MV-4-11 (cell line): ENCODE data around the gene NUP88.
A peak's percentile ranks its signal among the peaks of the same experiment; 100 is the strongest.
"Not testable (repeated sequence)": the region's sequence is repeated elsewhere in the genome, so short reads cannot be mapped to it uniquely, and the experiment has no call there.

Experiments used
- DNase-seq: peaks from one replicate; lab custom pipeline; 2025; lab: John Stamatoyannopoulos, UW

Gene NUP88

DNA sequence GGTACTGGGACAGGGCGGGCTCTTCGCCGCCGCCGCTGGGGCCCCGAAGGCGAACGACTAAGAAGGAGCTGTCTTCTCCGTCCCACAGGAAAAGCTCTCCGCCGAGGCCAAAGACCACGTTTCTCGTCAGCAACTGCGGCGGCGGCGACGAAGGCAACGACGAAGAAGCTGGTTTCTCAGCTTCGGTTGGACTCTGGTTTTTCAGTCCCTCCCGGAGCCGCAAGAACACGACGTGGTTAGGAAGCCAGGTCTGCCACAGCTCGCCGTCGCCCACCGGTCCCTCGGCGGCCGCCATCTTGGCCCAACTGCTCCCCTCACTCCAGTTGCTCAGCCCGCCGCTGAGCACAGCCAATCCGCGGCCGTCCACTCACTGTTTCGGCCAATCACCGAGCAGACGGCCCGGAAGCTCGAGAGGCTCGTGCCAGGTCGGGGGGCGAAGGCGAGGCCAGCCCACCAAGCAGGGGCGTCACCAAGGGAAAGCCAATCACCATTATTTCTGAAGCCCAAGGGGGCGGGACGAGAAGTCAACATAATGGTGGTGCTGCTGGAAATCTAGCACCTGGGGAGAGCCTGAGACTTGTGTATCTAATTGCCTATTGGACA, at the start of gene NUP88:
Gene NUP88, minus strand, starts transcription at position 307 of the 603 bp plus-strand sequence. Its CDS starts 12 bp downstream, at position 295.
- DNase-seq, result peak; percentile 95

DNA sequence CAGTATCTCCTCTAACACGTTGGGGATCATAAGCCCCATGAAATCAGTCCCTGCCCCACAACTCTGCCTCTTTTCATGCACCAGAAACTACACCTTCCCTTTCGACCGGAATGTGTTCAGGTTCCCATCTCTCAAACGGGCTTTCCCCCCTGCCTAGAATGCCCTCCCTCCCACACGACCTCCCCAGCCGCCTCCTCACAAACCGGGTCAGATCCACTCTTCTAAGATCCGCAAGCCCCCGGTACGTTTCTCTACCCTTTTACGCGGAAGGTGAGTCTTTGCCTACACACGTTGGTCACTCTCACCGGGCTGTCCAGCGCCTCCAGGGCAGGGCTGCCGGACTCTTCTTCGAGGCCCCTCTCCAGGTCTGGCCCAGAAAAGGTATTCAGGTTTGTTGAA, 48.6 kb upstream of the NUP88 start:
- no peak for DNase-seq

DNA sequence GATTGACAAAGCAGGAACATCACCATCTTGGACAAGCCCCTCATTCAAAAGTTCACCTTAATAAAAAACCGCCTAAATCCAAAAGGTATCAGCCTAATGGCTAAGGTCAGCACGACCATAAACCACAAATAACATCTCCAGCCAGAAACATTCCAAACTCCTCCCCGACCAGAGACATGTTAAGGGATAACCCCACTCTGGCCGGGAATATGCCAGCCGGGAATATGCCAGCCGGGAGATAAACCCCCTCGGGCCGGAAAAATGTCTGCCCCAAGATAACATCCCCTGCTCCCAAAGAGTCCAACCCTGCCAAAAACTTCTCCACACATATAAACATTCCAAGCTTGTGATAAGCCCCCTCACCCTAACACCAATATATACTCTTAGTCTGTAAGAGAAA, 48.0 kb upstream of the NUP88 start:
- no peak for DNase-seq

DNA sequence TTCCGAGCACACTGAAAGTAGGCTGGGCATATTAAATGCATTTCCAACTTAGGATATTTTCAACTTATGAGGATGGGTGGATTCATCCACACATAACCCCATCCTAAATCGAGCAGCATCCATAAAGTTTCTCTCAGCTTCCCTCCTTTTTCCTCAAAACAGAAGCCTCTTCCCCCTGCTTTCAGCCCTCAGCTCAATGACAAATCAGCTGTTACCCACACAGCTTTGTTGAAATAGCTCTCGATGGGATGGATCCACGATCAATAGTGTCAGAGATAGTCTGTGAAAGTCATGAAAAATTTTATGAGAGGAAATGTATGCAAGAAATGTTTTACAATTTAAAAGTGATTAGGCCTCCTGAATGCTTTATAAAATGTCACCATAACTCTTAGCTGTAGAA, 46.8 kb upstream of the NUP88 start:
- no peak for DNase-seq

DNA sequence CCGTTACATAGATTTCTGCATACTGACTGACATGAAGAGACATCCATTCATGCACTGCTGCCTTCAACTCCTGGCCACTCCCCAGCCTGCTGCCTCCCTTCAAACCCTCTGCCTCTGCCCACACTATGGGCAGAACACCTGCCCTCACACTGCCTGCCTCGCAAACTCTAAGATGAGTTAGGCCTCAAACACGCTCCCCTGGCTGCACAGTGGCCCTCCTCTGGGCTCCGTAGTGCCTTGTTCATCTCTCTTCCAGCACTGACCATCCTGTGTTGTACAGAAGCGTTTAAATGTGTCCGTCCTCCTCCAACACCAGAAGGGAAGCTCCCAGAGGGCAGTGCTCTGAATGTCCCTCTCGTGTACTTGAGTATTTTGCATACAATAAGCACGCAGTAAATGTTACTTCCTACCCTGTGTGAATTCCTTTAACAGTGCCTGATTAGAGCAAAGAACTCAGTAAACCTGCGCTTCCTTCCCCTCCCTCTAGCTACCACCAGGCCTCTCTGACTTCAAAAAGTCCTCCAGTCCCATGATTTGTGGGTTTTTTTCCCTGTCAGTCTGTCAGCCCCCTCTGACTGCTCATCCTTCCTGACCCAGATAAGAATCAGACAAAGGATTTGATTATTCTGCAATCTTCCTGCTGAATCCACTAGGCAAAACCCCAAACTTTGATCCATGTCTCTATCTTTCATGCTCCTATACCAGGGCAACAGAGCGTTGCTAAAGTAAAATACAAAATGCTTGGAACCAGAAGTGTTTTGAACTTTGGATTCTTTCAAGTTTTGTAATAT, 45.5 kb upstream of the NUP88 start:
- no peak for DNase-seq

DNA sequence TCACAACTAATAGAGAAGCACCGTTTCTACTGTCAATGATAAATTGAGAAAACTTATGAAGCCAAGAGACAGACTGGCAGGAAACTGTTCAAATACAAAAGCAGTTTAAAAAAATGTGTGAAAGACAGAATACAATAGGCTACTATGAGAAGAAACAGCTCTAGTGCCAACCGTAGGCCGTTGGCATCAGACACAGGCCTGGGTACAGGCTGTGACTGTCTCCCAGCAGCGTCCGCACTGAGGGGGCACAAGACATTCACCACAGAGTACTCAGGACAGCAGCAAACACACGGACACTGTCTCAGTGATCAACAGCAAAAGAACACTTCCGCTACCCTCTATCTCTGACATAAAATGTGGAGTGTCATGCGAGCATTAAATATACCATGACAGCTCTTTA, 27.3 kb upstream of the NUP88 start:
- DNase-seq, result no peak

DNA sequence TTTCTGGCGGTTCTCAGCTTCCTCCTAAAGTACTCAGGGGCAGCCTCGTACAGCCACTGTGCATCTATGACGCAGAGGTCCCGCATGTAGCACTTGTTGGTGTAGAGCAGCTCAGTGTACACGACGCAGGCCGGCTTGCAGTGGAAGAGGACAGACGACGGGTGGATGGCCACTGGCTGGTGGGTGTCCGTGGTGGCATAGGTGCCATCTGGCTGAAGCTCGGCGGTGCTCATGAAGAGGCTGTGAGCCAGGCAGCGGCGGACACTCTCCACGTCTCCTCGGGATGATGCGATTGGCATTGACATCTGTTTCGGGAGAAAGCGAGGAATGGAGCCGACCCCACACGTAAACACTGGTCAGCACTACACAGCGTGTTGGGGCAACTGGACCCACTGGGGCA, 24.7 kb upstream of the NUP88 start:
- DNase-seq, result no peak

DNA sequence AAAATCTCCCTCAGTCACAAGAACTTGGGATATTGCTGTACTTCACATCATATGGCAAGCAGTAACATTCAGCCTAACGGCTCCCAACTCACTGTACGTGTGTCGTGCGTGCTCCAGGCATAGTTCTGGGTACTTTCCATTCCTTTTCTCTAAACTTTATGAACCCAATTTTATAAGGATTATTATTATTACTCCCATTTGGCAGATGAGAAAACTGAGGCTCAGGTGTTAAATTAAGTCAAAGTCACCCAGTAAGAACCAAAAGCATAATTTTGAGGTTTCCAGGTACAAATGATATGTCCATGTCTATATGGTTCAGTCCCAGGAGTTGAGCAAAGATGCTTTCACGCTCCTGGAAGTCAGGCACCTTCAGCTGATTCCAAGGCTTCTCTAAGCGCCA, 24.3 kb upstream of the NUP88 start:
- no peak for DNase-seq

DNA sequence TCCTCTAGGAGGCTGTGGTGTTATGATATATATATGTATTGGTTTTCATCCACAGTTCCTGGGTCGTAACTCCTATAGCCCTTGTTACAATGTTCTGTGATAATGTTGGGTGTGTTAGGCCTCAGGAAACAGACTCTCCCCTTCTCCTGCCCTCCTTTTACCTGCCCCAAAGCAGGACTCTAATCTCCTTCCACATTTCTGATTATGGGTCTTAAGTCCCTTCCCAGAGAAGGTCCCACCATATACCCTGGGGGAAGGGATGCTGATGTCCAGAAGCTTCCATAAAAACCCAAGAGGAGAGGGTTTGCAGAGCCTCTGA, 19.9 kb upstream of the NUP88 start:
- no peak for DNase-seq

DNA sequence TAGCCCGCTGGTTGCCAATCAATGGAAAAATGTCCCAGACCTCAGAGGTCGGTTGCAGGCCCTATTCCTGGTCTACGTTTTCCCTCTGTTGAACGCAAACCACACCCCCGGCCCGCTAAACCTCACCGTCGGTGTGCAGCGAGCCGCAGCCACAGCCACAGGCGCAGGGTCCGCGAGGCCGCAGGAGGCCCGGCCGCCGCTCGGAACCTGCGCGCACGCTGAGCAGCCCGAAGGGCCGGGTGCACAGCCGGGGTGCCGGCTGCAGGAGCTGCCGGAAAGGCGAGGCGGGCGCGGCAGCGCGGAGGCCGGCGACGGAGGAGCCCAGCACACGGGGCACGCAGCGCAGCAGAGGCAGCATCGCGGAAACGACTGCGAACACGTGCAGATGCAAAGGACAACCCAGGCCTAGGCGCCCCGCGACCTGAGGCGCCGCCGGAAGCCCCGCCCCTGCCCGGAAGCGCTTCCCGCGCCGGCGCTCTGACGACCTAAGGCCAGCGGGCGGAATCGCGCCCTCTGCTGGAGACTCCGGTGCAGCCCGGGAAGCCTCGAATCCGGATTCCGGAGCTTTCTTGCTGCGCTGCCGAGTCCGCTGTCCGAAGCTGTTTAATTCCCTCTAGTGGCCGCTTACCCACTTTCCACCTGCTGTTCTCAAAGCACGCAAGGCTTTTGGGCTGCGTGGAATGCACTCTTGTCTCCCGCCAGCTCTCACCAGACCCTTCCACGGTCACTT, 19.4 kb upstream of the NUP88 start, which contains the start of gene C1QBP:
Gene C1QBP, minus strand, starts transcription at position 440 of the 730 bp plus-strand sequence. Its CDS starts 82 bp downstream, at position 358.
- peak; percentile 92 for DNase-seq

DNA sequence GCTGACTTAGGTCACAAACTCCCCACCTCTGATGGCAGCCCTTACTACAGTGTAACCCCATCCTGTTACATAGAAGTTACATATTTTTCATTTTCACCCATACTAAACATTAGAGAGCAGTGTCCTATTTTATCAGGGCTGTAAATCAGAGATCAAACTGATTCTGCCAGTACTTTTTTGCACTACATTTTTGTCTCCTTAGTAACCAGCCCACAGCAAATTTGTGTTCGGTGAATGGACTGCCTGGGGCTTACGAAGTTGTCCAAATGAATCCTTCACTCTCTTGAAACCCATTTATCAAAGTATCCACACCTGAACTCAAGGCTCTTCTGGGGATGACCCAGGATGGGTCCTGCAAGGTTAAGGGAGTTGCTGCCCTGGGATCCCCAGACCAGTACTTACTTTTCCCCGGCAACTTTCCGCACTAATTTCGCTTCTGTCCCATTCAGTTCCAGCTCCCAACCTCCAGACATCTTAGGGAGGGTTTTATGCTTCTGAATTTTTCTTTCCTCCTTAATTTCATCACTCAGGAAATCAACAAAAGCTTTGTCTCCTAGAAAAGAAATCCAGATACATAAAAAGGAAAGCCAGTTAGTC, 18.4 kb upstream of the NUP88 start:
- DNase-seq, result no peak

DNA sequence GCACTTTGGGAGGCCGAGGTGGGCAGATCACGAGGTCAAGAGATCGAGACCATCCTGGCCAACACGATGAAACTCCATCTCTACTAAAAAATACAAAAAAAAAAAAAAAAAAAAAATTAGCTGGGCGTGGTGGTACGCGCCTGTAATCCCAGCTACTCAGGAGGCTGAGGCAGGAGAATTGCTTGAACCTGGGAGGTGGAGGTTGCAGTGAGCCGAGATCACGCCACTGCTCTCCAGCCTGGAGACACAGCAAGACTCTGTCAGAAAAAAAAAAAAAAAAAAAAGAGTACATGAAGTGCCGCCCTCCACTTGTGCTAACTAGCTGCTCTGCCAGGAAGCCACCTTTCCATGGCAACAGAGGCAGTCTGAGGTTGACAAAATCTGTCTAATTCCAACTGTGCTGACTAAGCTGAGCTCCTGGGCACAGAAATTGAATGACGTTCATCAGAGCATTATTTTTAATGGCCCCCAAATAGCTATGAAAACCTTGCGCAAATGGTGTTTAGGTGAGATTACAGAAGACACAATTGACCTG, 16.4 kb upstream of the NUP88 start:
- not testable (repeated sequence) for DNase-seq

DNA sequence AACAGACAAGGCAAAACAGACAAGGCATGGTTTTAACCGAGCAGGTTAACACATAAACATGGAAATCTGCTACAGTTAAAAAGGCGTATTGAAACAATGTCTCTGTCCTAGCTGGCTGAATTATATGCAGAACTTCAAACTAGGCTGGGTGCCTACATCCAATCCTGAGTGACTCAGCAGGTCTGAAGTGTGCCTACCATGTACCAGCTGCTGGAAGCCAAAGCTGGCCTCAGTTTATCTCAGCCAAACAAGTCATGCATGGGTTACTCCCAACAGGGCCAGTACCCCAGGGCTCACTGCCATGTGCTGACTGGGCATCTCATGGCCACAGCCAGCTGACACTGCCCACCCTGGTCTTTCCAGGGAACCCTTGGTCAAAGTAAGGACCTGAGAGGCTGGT, 15.5 kb upstream of the NUP88 start:
- no peak for DNase-seq

DNA sequence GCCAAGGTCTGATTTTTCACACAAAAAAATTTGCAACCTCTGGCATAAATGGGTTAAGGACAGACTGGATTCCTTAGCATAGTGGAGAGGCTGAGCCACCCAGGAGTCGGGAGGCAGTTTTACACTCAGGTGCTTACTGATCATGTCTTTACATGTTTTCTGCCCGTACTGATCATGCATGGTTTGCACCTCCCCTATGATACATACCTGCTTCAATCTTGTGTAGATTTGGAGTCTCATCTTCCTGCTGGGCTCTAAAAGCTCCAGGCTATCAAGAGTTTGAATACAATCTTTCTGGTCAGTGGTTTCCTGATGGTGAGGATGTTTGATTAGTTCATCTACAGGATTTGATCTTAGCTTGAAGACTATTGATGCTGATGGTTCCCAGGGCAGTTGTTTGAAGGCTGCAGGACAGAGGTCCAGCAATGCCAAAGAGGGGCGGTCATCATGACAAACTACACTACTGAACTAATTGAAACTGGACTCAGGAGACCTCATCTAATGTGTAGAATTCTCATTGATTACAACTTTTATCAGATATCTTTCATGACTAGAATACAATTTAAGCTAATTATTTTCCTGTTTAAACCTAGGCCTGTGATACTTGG, 12.6 kb upstream of the NUP88 start:
- DNase-seq, result no peak

DNA sequence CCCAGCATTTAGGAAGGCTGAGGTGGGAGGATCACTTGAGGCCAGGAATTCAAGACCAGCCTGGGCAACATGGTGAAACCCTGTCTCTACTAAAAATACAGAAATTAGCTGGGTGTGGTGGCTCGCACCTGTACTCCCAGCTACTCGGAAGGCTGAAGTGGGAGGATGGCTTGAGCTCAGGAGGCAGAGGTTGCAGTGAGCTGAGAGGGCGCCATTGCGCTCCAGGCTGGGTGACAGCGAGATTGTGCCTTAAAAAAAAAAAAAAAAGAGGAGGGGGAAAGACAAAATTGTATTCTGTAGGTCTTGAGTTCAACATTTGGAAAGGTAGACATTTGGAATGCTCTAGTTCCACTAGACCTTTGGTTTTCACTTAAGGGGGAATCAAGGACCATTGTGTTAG, 11.8 kb upstream of the NUP88 start:
- not testable (repeated sequence) for DNase-seq

DNA sequence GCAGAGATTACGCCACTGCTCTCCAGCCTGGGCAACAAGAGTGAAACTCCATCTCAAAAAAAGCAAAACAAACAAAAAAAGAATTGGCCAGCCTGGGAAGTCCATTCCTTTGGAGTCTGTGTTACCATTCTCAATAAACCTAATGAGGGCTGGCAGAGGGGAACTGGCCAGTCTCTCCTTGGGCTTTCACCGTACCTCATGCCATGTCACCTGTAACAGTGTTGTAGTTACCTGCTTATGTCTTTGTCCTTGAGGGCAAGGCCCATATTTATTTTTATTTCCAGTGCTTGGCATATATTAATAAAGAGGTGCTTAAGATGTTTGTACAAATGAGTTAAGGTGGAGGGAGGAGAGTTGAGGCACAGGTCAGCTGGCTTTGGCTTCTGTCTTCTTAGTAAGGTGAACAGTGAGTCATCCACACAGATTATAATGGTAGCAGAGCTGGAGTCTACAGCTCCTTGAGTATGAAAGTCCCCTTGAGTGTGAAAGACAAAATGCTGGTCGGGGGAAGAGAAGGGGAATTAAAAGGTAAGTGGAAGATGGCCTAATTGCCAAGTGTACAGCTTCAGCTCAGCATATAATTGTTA, 11.0 kb upstream of the NUP88 start:
- DNase-seq, result no peak

DNA sequence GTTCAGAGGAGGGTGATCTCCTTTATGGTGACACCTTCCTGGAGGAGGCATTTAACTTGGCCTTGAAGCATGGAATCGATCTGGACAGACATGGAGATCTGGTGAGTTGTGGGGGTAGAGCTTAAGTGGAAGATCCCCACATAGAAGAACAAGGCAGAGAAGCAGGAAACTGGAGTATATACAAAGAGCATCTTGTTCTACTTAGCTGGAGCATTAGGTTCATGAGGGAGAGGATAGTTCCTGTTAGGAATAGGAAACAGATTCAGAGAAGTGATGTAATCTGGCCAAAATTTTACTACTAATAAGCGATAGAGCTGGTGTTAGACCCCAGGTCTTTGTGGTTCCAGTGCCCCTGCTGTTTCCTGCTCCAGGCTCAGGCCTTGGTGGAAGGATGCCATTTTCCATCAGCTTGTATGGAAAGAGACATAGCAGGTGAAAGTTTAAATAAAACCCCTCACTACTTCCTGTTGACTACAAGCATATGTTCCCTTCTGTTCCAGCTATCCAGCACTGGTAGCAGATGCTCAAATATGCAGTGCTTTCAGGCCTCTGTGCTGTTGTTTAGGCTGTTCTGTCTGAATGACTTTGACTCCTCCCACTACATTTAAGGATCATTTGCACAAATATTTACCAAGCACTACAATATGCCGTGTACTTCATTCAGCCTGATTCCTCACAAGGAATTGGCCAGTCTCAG, 9.9 kb upstream of the NUP88 start:
- DNase-seq, result no peak

DNA sequence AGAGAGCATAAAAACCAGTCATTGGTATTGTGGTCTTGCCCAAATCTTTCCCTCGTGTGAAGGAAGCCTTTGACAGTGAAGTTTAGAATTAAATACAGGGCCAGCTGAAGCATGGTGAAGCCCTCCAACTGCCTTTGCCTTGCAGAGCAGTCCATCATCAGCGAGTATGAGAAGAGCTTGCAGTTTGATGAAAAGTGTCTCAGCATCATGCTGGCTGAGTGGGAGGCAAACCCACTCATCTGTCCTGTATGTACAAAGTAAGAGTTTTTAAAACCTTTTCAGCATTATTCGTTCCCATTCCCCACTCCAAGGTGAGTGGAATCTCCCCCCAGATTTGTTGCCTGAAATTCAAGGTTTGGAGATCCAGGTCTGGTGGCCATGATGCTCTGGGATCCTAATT, 6.4 kb upstream of the NUP88 start:
- no peak for DNase-seq

DNA sequence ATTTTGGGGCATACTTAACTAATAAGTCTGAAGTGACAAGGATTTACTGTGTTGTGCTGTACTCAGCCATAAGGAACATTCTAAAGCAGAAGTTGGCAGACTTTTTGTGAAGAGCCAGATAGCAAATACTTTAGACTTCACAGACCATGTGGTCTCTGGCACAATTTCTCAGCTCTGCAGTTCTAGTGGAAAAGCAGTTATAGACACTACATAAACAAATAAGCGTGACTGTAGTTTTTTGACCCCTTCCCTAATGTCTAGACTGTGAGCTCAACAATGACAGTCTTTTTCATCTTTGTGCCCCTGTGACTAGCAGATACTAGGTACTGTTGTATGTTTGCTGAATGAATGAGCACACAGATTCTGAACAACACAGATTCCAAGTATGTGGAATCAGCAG, 5.4 kb upstream of the NUP88 start:
- no peak for DNase-seq

DNA sequence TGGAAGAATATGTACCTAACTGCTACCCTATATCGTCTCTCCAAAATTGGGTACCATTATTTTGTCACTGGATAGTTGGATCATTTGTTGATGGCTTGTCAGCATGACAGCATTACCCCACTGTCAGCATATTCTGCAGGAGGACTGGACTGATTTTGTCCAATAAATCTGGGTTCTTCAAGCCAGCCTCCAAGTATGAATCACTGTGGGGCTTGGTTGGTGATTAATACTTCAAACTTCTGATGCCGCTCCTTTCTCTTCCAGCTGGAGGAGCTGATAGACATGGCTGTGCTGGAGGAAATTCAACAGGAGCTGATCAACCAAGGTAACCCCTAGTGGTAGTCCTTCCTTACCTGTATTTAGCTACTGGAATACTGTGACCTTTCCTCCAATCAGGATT, 3.0 kb upstream of the NUP88 start:
- no peak for DNase-seq
